Natural killer cell (primary cell): ENCODE results near the gene ATG101. TPM values are rescaled to one million over a fixed set of nuclear protein-coding genes. Genes with fewer than 3 reads are reported as not detected.

Source experiments
- ATAC-seq, 3 donors: fragments of 150-1000 bp in 2 of 3; fragments of 200-7000 bp in 1 of 3; cut with Tn5 transposase; 1 replicate in 1 of 3; 2 replicates in 2 of 3; pipeline ENCODE4 v1.10.0; 2021; ENCODE audit warnings: mild to moderate bottlenecking in 2 of 3, moderate library complexity in 2 of 3
- DNase-seq, 2 donors: peaks; one replicate each; pipeline versions ENCODE4 v3.0.0 to v3.0.0-alpha.2; 2013 to 2021; ENCODE audit warnings: mixed read lengths in 1 of 2
- H3K27ac ChIP-seq: one replicate; pipeline ENCODE4 v1.5.1; 2013; ENCODE audit warnings: mild to moderate bottlenecking, low read length
- H3K27me3 ChIP-seq: one replicate; pipeline ENCODE4 v1.6.1; 2013; ENCODE audit warnings: low read length; ENCODE audit not compliant: control insufficient read depth, insufficient read depth
- H3K36me3 ChIP-seq: one replicate; pipeline ENCODE4 v1.6.1; 2013; ENCODE audit warnings: low read length; ENCODE audit not compliant: control insufficient read depth, insufficient read depth
- H3K4me1 ChIP-seq: one replicate; pipeline ENCODE4 v1.6.1; 2013; ENCODE audit warnings: low read length; ENCODE audit not compliant: control insufficient read depth, insufficient read depth
- H3K4me3 ChIP-seq: one replicate; pipeline ENCODE4 v1.5.1; 2013; ENCODE audit warnings: low read length
- H3K9me3 ChIP-seq: one replicate; pipeline ENCODE4 v1.6.1; 2013; ENCODE audit warnings: low read length; ENCODE audit not compliant: control insufficient read depth, insufficient read depth
- H3K27ac Mint-ChIP-seq, 2 donors: one replicate each; pipeline ENCODE4 v1.8.0; 2022; ENCODE audit warnings: mild to moderate bottlenecking in 2 of 2, mixed read lengths in 2 of 2, moderate library complexity in 1 of 2
- H3K27me3 Mint-ChIP-seq, 2 donors: one replicate each; pipeline ENCODE4 v1.8.0; 2022; ENCODE audit warnings: low read depth in 2 of 2, mixed read lengths in 2 of 2
- H3K36me3 Mint-ChIP-seq: one replicate; pipeline ENCODE4 v1.8.0; 2022; ENCODE audit warnings: mixed read lengths
- H3K4me1 Mint-ChIP-seq, 2 donors: one replicate each; pipeline ENCODE4 v1.8.0; 2022; ENCODE audit warnings: mixed read lengths in 2 of 2
- H3K4me3 Mint-ChIP-seq: one replicate; pipeline ENCODE4 v1.8.0; 2022; ENCODE audit warnings: mild to moderate bottlenecking, moderate library complexity, mixed read lengths
- H3K9me3 Mint-ChIP-seq, 2 donors: one replicate each; pipeline ENCODE4 v1.8.0; 2022; ENCODE audit warnings: mixed read lengths in 2 of 2
- CTCF ChIP-seq: fragments of 200-600 bp; IDR thresholded peaks from one replicate; pipeline ENCODE4 v1.8.0; 2022; ENCODE audit warnings: antibody characterized with exemption
- WGBS: methylation state at CpG from one replicate; pipeline ENCODE4 v1.1.7; 2013; ENCODE audit warnings: missing lambda C conversion rate; ENCODE audit not compliant: insufficient coverage; 5-methylcytosine and 5-hydroxymethylcytosine counted together
- intact Hi-C: fragments of 100-400 bp; cut with micrococcal nuclease; formaldehyde crosslinking; loops from one replicate; pipeline ENCODE4 v1.14.2; 2022
- total RNA-seq, 4 donors: library from RNA; stranded (reverse); fragments of 120-200 nt in 1 of 4; gene quantifications; one replicate each; pipeline versions ENCODE4 v1.2.3 to v1.2.4, GENCODE V29; 2013 to 2022

ATG101 gene
- total RNA-seq, 3 donors from 2014 or later (not counting 1 experiment from before 2014, with no cell fraction given), result 18.6 to 32.8 (median 23.3) TPM

DNA sequence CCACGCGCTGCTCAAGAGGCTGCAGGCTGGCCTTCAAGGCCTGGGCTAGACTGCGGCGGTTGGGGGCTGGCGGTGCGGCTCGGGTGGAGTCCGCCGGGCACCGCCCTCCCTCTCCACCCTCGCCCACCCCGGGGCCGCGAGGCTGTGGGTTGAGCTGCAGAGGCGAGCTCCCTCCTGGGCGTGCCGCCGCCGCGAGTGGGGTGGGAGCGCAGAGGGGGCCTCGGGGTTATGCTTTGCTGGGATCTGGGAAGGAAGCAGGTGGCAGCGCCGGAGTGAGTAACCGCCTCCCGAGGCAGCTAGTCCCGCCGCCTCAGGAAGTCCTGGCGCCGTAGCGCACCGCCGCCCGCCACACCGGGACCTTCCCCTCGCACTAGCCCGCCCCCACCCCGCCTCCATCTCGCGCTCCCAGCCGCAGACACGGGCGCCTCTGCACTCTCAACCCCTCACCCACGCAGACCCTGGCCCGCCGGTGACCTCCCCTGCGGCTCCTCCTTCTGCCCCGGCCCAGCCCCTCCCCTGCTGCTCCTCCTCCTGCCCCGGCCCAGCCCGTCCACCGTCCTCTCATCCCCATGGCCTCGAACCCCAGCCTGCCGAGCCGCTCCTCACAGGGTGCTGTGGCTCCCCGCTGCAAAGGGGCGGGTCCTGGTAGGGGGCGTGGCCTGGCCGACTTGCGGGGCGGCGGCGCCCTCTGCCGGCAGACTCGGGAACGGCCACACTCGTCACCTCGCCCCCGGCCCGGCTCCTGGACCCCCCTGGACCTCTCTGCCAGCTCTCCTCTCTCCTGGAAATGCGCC, 46.4 kb upstream of the ATG101 start:
- Mint-ChIP-seq H3K4me1 (peaks cover 35 to 44% of the 10 kb centered on the region in 2 donors), H3K4me3 (peak overlapping the region; percentile 94), H3K9me3 (no peaks in the 10 kb centered on the region), H3K27me3 (no peaks in the 10 kb centered on the region), H3K27ac (peak overlapping the region; percentile 85 to 90), H3K36me3 (no peaks in the 10 kb centered on the region)
- Histone ChIP-seq H3K4me3 (peak overlapping the region; percentile 39), H3K9me3 (no peaks in the 10 kb centered on the region), H3K36me3 (no peaks in the 10 kb centered on the region), H3K27ac (peak overlapping the region; percentile 15), H3K4me1 (peaks cover 39% of the 10 kb centered on the region), H3K27me3 (no peaks in the 10 kb centered on the region)
- DNase-seq (peak; percentile 92 to 93), ATAC-seq (peak; percentile 51 to 82 (median 62))
- intact Hi-C loops, result loop anchor here (1.0 kb wide), 1 partner anchor 17 kb away; the partner anchor contains the start of gene TAMALIN
- under 1% methylated on average over 70 of the region's 70 CpGs for WGBS
- peak; percentile 82 for TF ChIP-seq CTCF

DNA sequence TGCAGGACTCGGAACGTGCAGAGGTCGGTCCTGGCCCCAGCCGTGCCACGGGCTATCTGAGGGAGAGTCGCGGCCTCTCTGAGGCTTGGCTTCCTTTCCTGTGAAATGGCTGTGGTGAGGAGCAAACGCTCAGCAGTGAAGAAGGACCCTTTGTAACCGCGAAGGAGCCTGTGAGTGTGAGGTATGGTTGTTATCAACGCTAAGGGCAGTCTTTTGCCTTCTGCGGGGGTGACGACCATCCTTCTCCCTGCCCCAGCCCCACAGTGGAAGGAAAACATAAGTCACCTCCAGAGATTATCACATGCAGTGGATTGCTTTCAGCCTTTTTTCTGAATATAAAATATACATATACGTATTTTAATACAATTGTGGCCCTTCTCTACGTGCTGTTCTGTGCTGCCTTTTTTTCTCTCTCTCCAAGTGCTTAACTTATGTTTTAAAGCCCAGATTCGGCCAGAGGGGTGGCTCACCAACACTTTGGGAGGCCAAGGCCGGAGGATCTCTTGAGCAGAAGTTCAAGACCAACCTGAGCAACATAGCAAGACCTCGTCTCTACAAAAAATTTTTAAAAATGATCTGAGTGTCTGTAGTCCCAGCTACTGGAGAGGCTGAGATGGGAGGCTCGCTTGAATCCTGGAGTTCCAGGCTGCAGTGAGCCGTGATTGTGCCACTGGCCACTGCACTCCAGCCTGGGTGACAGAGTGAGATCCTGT, 45.6 kb upstream of the ATG101 start:
- Histone ChIP-seq H3K27ac (peak overlapping the region; percentile 15), H3K27me3 (no peaks in the 10 kb centered on the region), H3K9me3 (no peaks in the 10 kb centered on the region), H3K4me1 (peaks cover 39% of the 10 kb centered on the region), H3K36me3 (no peaks in the 10 kb centered on the region), H3K4me3 (no peak overlapping the region)
- Mint-ChIP-seq H3K9me3 (no peaks in the 10 kb centered on the region), H3K36me3 (no peaks in the 10 kb centered on the region), H3K4me3 (peak overlapping the region; percentile 94), H3K27me3 (no peaks in the 10 kb centered on the region), H3K27ac (peak overlapping the region; percentile 85 to 90), H3K4me1 (peaks cover 35 to 44% of the 10 kb centered on the region in 2 donors)
- intact Hi-C loops, result loop anchor here (1.0 to 2.0 kb wide), 2 partner anchors 18 to 97 kb away; partner anchors contain the start of gene TAMALIN
- 28% methylated on average over 19 of the region's 20 CpGs for WGBS
- TF ChIP-seq CTCF, result peak; percentile 47
- ATAC-seq (peak; percentile 1 to 9 (median 3)), DNase-seq (no peak)

- Histone ChIP-seq H3K9me3 (no peaks in the 10 kb centered on the region), H3K4me1 (peaks cover 39% of the 10 kb centered on the region), H3K4me3 (peak overlapping the region; percentile 15), H3K27ac (peak overlapping the region; percentile 55), H3K27me3 (no peaks in the 10 kb centered on the region), H3K36me3 (no peaks in the 10 kb centered on the region)
- no peaks in the 10 kb centered on the region for H3K9me3 Mint-ChIP-seq
- 41% methylated on average over 15 of the region's 15 CpGs for WGBS
- peak in 1 of 2 donors; percentile 62 for DNase-seq
- peak overlapping the region; percentile 94 for H3K4me3 Mint-ChIP-seq
- TF ChIP-seq CTCF, result no peak
- no peaks in the 10 kb centered on the region for H3K27me3 Mint-ChIP-seq
- intact Hi-C loops, result loop anchor here (1.0 to 2.0 kb wide), 3 partner anchors 44 to 96 kb away; partner anchors contain the start of gene ATG101
- H3K36me3 Mint-ChIP-seq, result no peaks in the 10 kb centered on the region
- H3K4me1 Mint-ChIP-seq, result peaks cover 35 to 44% of the 10 kb centered on the region in 2 donors
- ATAC-seq, result no peak
- H3K27ac Mint-ChIP-seq, result peak overlapping the region; percentile 88 to 90
Observed at GRCh38 chr12:52024845-52025230, 44.9 kb upstream of the ATG101 start.
